ENCODE data around the gene CPTP. TPM values are rescaled to one million over a fixed set of nuclear protein-coding genes. Genes with fewer than 3 reads are reported as not detected.
A peak's percentile ranks its signal among the peaks of the same experiment; 100 is the strongest.

The CPTP gene
- total and polyA plus RNA-seq, 10 of the 15 experiments (the other 5 are each of a cell fraction or from before 2014, with no cell fraction given), result 0.06 to 24.3 (median 10.0) TPM

GRCh38 chr1:1302951-1303509, 21.6 kb upstream of the CPTP start:
- Histone ChIP-seq H3K79me2 (ENCODE audit: control insufficient read depth, insufficient read depth, low read length) (peaks cover 20% of the 10 kb centered on the region), H3K4me1 (ENCODE audit: control insufficient read depth, insufficient read depth, low read length) (peaks cover 27% of the 10 kb centered on the region), H3K9me3 (replicated peaks; ENCODE audit: control insufficient read depth, insufficient read depth, low read length) (no peaks in the 10 kb centered on the region), H3K4me2 (ENCODE audit: control insufficient read depth, insufficient read depth) (no peak overlapping the region), H2AFZ (ENCODE audit: control insufficient read depth, low read depth, low read length) (no peak overlapping the region), H3K9ac (ENCODE audit: control insufficient read depth, insufficient read depth, low read length) (no peak overlapping the region), H3K27me3 (replicated peaks in 1 of 2; ENCODE audit: control insufficient read depth in 2 of 2, insufficient read depth in 2 of 2, low read length in 1 of 2) (no peaks in the 10 kb centered on the region), H3K36me3 (ENCODE audit: control insufficient read depth in 2 of 2, insufficient read depth in 2 of 2, low read length in 1 of 2) (no peaks in the 10 kb centered on the region), H3K27ac (ENCODE audit: control insufficient read depth, insufficient read depth) (no peak overlapping the region), H4K20me1 (ENCODE audit: control insufficient read depth, insufficient read depth) (no peaks in the 10 kb centered on the region), H3K4me3 (no peak overlapping the region)
- ChIA-PET CTCF (no interaction called here), RAD21 (ENCODE audit: unreplicated experiment) (no interaction called here), POLR2A (no interaction called here), SMC1A (ENCODE audit: uncharacterized antibody, unreplicated experiment) (no interaction called here)
- no peak for TF ChIP-seq SMAD1 (IDR thresholded peaks at IDR 0.05; ENCODE audit: low read depth, partially characterized antibody)
- peak; percentile 61 for TF ChIP-seq NR2F1 (conservative IDR thresholded peaks at IDR 0.05)
- DNase-seq (ENCODE audit: low read depth, low spot score), result no peak
- intact Hi-C loops (cut with micrococcal nuclease; ENCODE audit: unreplicated experiment) (no loop called here), in situ Hi-C loops (cut with MboI) (no loop called here)
- no TSS peak for BruUV-seq (replicated peaks)
- ATAC-seq, result no peak
- FAIRE-seq, result no peak
- 80% methylated on average over 31 of the region's 31 CpGs for WGBS (ENCODE audit: insufficient coverage, insufficient replicate concordance, low lambda C conversion rate, missing lambda C conversion rate)

- Histone ChIP-seq H3K79me2 (ENCODE audit: control insufficient read depth, insufficient read depth, low read length) (peaks cover 20% of the 10 kb centered on the region), H3K27me3 (replicated peaks in 1 of 2; ENCODE audit: control insufficient read depth in 2 of 2, insufficient read depth in 2 of 2, low read length in 1 of 2) (no peaks in the 10 kb centered on the region), H3K9ac (ENCODE audit: control insufficient read depth, insufficient read depth, low read length) (no peak overlapping the region), H3K36me3 (ENCODE audit: control insufficient read depth in 2 of 2, insufficient read depth in 2 of 2, low read length in 1 of 2) (no peaks in the 10 kb centered on the region), H3K9me3 (replicated peaks; ENCODE audit: control insufficient read depth, insufficient read depth, low read length) (no peaks in the 10 kb centered on the region), H2AFZ (ENCODE audit: control insufficient read depth, low read depth, low read length) (no peak overlapping the region), H3K4me1 (ENCODE audit: control insufficient read depth, insufficient read depth, low read length) (peaks cover 27% of the 10 kb centered on the region), H4K20me1 (ENCODE audit: control insufficient read depth, insufficient read depth) (no peaks in the 10 kb centered on the region), H3K4me3 (no peak overlapping the region), H3K4me2 (ENCODE audit: control insufficient read depth, insufficient read depth) (no peak overlapping the region), H3K27ac (ENCODE audit: control insufficient read depth, insufficient read depth) (no peak overlapping the region)
- ChIA-PET SMC1A (ENCODE audit: uncharacterized antibody, unreplicated experiment) (no interaction called here), POLR2A (no interaction called here), CTCF (no interaction called here), RAD21 (ENCODE audit: unreplicated experiment) (no interaction called here)
- DNase-seq (ENCODE audit: low read depth, low spot score), result no peak
- intact Hi-C loops (cut with micrococcal nuclease; ENCODE audit: unreplicated experiment) (no loop called here), in situ Hi-C loops (cut with MboI) (no loop called here)
- WGBS (ENCODE audit: insufficient coverage, insufficient replicate concordance, low lambda C conversion rate, missing lambda C conversion rate), result 85% methylated on average over 9 of the region's 13 CpGs
- no peak for FAIRE-seq
- no TSS peak for BruUV-seq (replicated peaks)
- ATAC-seq, result no peak
- TF ChIP-seq CBX5 (IDR thresholded peaks at IDR 0.05; ENCODE audit: low read depth), result no peak
- TF ChIP-seq CHD1 (IDR thresholded peaks at IDR 0.05; ENCODE audit: low read depth, low read length), result no peak
- TF ChIP-seq TCF3 (IDR thresholded peaks at IDR 0.05; ENCODE audit: borderline replicate concordance, insufficient read depth, low read depth, low read length), result no peak
- no peak for TF ChIP-seq SIN3A (IDR thresholded peaks at IDR 0.05; ENCODE audit: low read depth, low read length)
- TF ChIP-seq, protein P1, sequence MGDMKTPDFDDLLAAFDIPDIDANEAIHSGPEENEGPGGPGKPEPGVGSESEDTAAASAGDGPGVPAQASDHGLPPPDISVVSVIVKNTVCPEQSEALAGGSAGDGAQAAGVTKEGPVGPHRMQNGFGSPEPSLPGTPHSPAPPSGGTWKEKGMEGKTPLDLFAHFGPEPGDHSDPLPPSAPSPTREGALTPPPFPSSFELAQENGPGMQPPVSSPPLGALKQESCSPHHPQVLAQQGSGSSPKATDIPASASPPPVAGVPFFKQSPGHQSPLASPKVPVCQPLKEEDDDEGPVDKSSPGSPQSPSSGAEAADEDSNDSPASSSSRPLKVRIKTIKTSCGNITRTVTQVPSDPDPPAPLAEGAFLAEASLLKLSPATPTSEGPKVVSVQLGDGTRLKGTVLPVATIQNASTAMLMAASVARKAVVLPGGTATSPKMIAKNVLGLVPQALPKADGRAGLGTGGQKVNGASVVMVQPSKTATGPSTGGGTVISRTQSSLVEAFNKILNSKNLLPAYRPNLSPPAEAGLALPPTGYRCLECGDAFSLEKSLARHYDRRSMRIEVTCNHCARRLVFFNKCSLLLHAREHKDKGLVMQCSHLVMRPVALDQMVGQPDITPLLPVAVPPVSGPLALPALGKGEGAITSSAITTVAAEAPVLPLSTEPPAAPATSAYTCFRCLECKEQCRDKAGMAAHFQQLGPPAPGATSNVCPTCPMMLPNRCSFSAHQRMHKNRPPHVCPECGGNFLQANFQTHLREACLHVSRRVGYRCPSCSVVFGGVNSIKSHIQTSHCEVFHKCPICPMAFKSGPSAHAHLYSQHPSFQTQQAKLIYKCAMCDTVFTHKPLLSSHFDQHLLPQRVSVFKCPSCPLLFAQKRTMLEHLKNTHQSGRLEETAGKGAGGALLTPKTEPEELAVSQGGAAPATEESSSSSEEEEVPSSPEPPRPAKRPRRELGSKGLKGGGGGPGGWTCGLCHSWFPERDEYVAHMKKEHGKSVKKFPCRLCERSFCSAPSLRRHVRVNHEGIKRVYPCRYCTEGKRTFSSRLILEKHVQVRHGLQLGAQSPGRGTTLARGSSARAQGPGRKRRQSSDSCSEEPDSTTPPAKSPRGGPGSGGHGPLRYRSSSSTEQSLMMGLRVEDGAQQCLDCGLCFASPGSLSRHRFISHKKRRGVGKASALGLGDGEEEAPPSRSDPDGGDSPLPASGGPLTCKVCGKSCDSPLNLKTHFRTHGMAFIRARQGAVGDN (IDR thresholded peaks at IDR 0.05), result no peak
- no peak for TF ChIP-seq CUX1 (IDR thresholded peaks at IDR 0.05; ENCODE audit: insufficient replicate concordance, low read depth, low read length)
These were observed 20.9 kb upstream of the CPTP start for GRCh38 chr1:1303736-1304135.

Measured in GM12878 (cell line).